Stimulated activated CD8-positive, alpha-beta memory T cell treated with anti-CD3 and anti-CD28 coated beads, Interleukin-7, amount 100 ng/mL, for 1 hour (primary cell): ENCODE measurements around the gene PNLIP.

ENCODE experiments used
- DNase-seq, 2 donors: peaks; one replicate each; pipeline ENCODE4 v3.0.0-alpha.2; 2020; ENCODE audit warnings: low read depth in 2 of 2

PNLIP gene

GRCh38 chr10:116615199-116615776 is 69.6 kb downstream of the PNLIP start:
- DNase-seq, result no peak
